Fibroblast of the aortic adventitia (primary cell): Measurements from ENCODE around the gene MCEMP1. TPM values are rescaled to one million over a fixed set of nuclear protein-coding genes. Genes with fewer than 3 reads are reported as not detected.

Source experiments
- DNase-seq: peaks from one replicate; pipeline ENCODE4 v3.0.0-alpha.2; 2010; ENCODE audit warnings: low read depth
- H3K4me3 ChIP-seq: 2 replicates; pipeline ENCODE4 v1.5.1; 2011; ENCODE audit warnings: low read depth, mild to moderate bottlenecking, control low read depth, low read length, moderate library complexity
- CTCF ChIP-seq: IDR thresholded peaks from 2 replicates; pipeline ENCODE4 v1.5.1; 2011; ENCODE audit warnings: mild to moderate bottlenecking, low read length, control low read depth, inconsistent platforms; ENCODE audit not compliant: insufficient read depth
- total RNA-seq: library from RNA; depleted of rRNA; stranded (reverse); fragments of >200 nt; gene quantifications from 2 replicates; pipeline ENCODE4 v1.2.3, GENCODE V29; 2012; ENCODE audit warnings: low replicate concordance

The MCEMP1 gene
- total RNA-seq, 1 donor, result not detected

DNA sequence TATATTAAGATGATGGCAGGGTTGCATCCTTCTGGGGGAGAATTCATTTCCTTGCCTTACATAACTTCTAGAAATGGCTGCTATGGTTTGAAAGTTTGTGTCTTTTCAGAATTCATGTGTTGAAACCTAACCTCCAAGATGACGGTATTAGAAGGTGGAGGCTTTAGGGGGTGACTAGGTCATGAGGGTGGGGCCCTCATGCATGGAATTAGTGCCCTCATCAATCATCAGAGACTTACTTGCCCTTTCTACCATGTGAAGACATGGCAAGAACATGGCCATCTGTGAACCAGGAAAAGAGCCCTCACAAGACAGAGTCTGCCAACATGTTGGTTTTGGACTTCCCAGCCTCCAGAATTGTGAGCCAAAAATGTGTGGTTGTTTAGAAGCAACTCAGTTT, 39.9 kb downstream of the MCEMP1 start:
- no peak for TF ChIP-seq CTCF
- no peak overlapping the region for H3K4me3 ChIP-seq
- DNase-seq, result no peak

DNA sequence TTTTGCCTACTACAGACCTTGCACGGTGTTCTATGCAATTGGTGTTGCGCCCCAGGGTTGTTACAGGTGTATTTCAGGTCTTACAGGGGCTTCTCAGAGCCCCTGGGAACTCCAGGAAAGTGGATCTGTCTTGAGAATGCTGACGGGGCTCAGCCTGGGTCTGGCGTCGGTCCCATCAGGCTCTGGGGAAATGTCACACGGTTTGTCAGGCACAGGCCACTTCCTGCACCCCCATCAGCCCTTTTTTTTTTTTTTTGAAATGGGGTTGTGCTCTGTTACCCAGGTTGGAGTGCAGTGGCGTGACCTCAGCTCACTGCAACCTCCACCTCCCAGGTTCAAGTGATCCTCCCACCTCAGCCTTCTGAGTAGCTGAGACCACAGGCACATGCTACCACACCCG, 41.8 kb downstream of the MCEMP1 start:
- no peak for DNase-seq
- no peak for TF ChIP-seq CTCF
- no peak overlapping the region for H3K4me3 ChIP-seq

DNA sequence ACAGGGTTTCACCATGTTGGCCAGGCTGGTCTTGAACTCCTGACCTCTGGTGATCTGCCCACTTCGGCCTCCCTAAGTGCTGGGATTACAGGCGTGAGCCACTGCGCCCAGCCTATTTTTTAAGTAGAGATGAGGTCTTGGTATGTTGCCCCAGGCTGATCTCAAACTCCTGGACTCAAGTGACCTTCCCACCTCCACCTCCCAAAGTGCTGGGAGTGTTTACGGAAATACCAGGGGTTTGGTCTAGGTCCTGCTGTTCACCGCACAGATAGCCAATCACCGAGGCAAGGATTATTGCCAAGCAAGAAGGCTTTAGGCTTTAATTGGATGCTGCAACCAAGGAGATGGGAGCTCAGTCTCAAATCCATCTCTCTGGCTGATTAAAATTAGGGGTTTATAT, 43.5 kb downstream of the MCEMP1 start:
- no peak overlapping the region for H3K4me3 ChIP-seq
- DNase-seq, result no peak
- no peak for TF ChIP-seq CTCF

DNA sequence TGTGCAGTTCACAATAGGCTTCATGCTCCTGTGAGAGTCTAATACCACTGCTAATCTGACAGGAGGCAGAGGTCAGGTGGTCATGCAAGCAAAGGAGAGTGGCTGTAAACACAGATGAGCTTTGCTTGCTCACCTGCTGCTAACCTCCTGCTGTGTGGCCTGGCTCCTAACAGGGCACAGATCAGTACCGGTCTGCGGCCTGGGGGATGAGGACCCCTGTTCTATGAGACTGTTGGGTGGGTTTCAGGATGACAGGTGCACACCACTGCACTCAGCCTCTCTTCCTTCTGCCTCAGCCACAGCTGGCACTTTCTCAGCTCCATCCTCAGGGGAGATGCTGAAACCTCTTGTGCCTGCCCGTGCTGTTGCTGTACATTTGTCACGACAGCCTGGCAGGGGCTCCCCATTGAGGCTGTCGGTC, 45.4 kb downstream of the MCEMP1 start:
- TF ChIP-seq CTCF, result no peak
- no peak for DNase-seq
- no peak overlapping the region for H3K4me3 ChIP-seq

DNA sequence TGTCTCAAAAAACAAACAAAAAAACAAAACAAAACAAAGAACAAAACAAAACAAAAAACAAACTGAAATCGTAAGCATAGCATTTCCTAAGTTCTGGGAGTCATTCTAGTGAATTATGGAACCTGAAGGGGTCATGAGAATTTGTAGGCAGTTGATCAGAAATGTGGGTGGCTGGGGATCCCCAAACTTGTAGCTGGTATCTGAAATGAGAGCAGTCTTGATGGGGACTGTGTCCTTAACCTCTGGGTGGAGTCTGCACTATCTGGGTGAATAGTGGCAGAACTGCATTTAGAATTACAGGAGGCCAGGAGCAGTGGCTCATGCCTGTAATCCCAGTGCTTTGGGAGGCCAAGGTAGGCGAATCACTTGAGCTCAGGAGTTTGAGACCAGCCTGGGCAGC, 48.9 kb downstream of the MCEMP1 start:
- no peak for DNase-seq
- no peak overlapping the region for H3K4me3 ChIP-seq
- no peak for TF ChIP-seq CTCF

DNA sequence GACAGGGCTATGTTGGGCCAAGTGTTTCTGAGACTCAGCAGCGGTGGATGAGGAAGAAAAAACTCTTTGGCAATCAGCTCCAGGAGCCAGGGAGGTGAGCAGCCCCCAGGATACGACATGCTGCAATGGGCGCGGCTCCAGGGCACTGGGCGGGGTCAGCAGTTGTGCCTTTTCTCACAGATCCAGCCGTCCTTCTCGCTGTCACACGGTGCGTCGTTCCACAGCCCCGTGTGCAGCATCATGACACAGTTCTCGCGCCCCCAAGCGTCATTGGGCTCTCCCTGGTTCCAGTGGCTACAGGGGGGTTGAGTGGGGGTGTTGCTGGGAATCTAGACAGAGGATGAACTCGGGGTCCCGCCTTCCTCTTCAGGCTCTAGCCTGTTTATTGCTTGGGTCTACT, 52.3 kb downstream of the MCEMP1 start:
- no peak for TF ChIP-seq CTCF
- no peak for DNase-seq
- no peak overlapping the region for H3K4me3 ChIP-seq

Other genes starting within 250 kb of the MCEMP1 start
- 1.6 and 5.4 TPM in 2 replicates for gene PEX11G, start 188.1 kb upstream of the MCEMP1 start, total RNA-seq
- gene ZNF358, start 161.0 kb upstream of the MCEMP1 start, total RNA-seq, result 33.9 and 113 TPM in 2 replicates
- gene MCOLN1, start 154.5 kb upstream of the MCEMP1 start, total RNA-seq, result 12.0 and 17.3 TPM in 2 replicates
- 67.8 and 123 TPM in 2 replicates for gene PNPLA6, start 141.4 kb upstream of the MCEMP1 start, total RNA-seq
- gene CAMSAP3, start 81.2 kb upstream of the MCEMP1 start, total RNA-seq, result not detected in 2 replicates
- gene XAB2, start 47.5 kb upstream of the MCEMP1 start, total RNA-seq, result 26.9 and 30.5 TPM in 2 replicates
- 7.1 and 35.2 TPM in 2 replicates for gene PET100, start 47.3 kb upstream of the MCEMP1 start, total RNA-seq
- not detected in 2 replicates for gene PCP2, start 43.4 kb upstream of the MCEMP1 start, total RNA-seq
- 0.90 and 2.8 TPM in 2 replicates for gene STXBP2, start 40.0 kb upstream of the MCEMP1 start, total RNA-seq
- gene RETN, start 8.0 kb upstream of the MCEMP1 start, total RNA-seq, result not detected in 2 replicates
- gene TRAPPC5, start 3.7 kb downstream of the MCEMP1 start, total RNA-seq, result 26.3 and 38.8 TPM in 2 replicates
- not detected in 2 replicates for gene FCER2, start 25.0 kb downstream of the MCEMP1 start, total RNA-seq
- gene CLEC4G, start 55.0 kb downstream of the MCEMP1 start, total RNA-seq, result not detected in 2 replicates
- not detected in 2 replicates for gene CD209, start 70.4 kb downstream of the MCEMP1 start, total RNA-seq
- gene CLEC4M, start 86.2 kb downstream of the MCEMP1 start, total RNA-seq, result not detected in 2 replicates
- 16.6 and 22.3 TPM in 2 replicates for gene EVI5L, start 153.1 kb downstream of the MCEMP1 start, total RNA-seq
- gene PRR36, start 197.3 kb downstream of the MCEMP1 start, total RNA-seq, result 0.09 and 0.90 TPM in 2 replicates
- gene LRRC8E, start 211.4 kb downstream of the MCEMP1 start, total RNA-seq, result 2.1 and 5.2 TPM in 2 replicates
- 3.4 and 10.2 TPM in 2 replicates for gene MAP2K7, start 226.8 kb downstream of the MCEMP1 start, total RNA-seq
- gene TGFBR3L, start 237.7 kb downstream of the MCEMP1 start, total RNA-seq, result 0.99 and 1.3 TPM in 2 replicates
- 17.3 and 27.8 TPM in 2 replicates for gene SNAPC2, start 243.2 kb downstream of the MCEMP1 start, total RNA-seq
- gene CTXN1, start 249.0 kb downstream of the MCEMP1 start, total RNA-seq, result 2.8 and 4.1 TPM in 2 replicates